Measurements from ENCODE around the gene LYST.

DNA sequence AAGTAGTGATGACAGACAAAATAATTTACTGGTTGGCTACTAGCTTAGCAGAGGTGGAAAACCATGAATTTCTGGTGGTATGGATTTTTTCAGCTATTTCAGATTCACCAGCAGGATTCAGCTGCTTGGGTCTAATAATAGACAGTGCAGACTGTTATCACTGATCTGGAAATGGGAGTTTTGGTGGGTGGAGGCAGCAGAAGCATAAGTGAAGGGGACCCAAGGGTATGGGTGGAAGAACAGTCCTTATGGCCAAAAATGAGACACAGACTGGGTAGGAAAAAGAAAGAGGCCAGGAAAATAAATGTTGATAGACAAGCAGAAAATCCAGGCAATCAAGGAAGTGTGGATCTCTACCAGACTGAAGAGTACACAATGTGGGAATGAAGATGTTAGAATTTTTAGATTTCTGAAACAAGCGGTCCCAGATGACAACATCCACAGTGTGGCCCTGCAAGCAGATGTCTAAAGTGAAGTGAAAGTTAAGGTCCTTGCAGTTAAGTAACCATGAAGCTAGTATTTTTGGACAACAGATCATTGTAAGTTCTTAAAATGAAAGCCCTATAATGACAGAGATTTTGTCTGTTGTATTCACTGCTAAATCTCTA, 24.7 kb downstream of the LYST start:
- TF ChIP-seq, protein P1, sequence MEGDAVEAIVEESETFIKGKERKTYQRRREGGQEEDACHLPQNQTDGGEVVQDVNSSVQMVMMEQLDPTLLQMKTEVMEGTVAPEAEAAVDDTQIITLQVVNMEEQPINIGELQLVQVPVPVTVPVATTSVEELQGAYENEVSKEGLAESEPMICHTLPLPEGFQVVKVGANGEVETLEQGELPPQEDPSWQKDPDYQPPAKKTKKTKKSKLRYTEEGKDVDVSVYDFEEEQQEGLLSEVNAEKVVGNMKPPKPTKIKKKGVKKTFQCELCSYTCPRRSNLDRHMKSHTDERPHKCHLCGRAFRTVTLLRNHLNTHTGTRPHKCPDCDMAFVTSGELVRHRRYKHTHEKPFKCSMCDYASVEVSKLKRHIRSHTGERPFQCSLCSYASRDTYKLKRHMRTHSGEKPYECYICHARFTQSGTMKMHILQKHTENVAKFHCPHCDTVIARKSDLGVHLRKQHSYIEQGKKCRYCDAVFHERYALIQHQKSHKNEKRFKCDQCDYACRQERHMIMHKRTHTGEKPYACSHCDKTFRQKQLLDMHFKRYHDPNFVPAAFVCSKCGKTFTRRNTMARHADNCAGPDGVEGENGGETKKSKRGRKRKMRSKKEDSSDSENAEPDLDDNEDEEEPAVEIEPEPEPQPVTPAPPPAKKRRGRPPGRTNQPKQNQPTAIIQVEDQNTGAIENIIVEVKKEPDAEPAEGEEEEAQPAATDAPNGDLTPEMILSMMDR (IDR thresholded peaks at IDR 0.05; ENCODE audit: poor library complexity, severe bottlenecking) = no peak
- no peak for TF ChIP-seq POLR2AphosphoS5 (IDR thresholded peaks at IDR 0.05)
- TF ChIP-seq MXI1 (conservative IDR thresholded peaks at IDR 0.05; ENCODE audit: poor library complexity, severe bottlenecking) = no peak
- TF ChIP-seq EP300 (conservative IDR thresholded peaks at IDR 0.05; ENCODE audit: poor library complexity, severe bottlenecking) = no peak
- no peak for TF ChIP-seq TAF1 (IDR thresholded peaks at IDR 0.05; ENCODE audit: low read depth)
- TF ChIP-seq, protein P2, sequence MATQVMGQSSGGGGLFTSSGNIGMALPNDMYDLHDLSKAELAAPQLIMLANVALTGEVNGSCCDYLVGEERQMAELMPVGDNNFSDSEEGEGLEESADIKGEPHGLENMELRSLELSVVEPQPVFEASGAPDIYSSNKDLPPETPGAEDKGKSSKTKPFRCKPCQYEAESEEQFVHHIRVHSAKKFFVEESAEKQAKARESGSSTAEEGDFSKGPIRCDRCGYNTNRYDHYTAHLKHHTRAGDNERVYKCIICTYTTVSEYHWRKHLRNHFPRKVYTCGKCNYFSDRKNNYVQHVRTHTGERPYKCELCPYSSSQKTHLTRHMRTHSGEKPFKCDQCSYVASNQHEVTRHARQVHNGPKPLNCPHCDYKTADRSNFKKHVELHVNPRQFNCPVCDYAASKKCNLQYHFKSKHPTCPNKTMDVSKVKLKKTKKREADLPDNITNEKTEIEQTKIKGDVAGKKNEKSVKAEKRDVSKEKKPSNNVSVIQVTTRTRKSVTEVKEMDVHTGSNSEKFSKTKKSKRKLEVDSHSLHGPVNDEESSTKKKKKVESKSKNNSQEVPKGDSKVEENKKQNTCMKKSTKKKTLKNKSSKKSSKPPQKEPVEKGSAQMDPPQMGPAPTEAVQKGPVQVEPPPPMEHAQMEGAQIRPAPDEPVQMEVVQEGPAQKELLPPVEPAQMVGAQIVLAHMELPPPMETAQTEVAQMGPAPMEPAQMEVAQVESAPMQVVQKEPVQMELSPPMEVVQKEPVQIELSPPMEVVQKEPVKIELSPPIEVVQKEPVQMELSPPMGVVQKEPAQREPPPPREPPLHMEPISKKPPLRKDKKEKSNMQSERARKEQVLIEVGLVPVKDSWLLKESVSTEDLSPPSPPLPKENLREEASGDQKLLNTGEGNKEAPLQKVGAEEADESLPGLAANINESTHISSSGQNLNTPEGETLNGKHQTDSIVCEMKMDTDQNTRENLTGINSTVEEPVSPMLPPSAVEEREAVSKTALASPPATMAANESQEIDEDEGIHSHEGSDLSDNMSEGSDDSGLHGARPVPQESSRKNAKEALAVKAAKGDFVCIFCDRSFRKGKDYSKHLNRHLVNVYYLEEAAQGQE (IDR thresholded peaks at IDR 0.05; ENCODE audit: borderline replicate concordance) = no peak

Data from neural cell (in vitro differentiated cells).